Measurements from ENCODE around the gene KLHL41.
"Not testable (repeated sequence)": the region's sequence is repeated elsewhere in the genome, so short reads cannot be mapped to it uniquely, and the experiment has no call there.

Gene KLHL41

DNA sequence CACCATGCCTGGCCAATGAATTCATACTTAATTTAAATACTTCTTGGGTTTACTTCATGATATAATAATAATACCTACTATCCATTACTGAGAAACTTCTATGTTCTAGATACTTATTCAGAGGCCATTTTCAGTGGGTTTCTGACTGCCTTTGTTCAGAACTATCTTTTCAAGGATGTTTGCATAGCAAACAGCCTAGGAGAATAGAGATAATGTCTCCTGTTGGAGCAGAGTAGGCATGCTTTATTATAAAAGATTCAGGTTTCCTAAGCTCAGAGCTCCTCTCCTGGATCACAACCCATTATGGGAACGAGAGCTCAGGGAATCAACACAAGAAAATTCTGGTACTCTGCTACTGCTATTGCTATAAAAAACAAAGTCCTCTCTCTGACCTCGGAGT is 53.0 kb downstream of the KLHL41 start:
- H3K4me3 ChIP-seq (ENCODE audit: low read length in 2 of 2): no peak overlapping the region
- no peak overlapping the region for H2AFZ ChIP-seq (ENCODE audit: low read length)
- no peak overlapping the region for H2BK15ac ChIP-seq (ENCODE audit: low read length)
- no peak overlapping the region for H3K9ac ChIP-seq (ENCODE audit: low read depth, low read length, poor library complexity)
- no peaks in the 10 kb centered on the region for H3K79me1 ChIP-seq (ENCODE audit: low read depth, low read length)
- no peak for DNase-seq (ENCODE audit: low spot score)
- H4K8ac ChIP-seq (ENCODE audit: low read depth, low read length): no peak overlapping the region
- H4K91ac ChIP-seq (ENCODE audit: low read depth, low read length, poor library complexity): no peak overlapping the region
- H3K14ac ChIP-seq (ENCODE audit: low read length): no peak overlapping the region
- H2BK5ac ChIP-seq (ENCODE audit: low read length): no peak overlapping the region
- WGBS, 2 donors (ENCODE audit: extremely low coverage in 2 of 2, insufficient read length in 2 of 2, insufficient replicate concordance in 1 of 2): no CpG with 5 or more reads among the region's 2 CpGs
- H3K27me3 ChIP-seq (ENCODE audit: control insufficient read depth in 3 of 3, insufficient read depth in 3 of 3, low read depth in 1 of 3, low read length in 3 of 3): no peaks in the 10 kb centered on the region
- no peak overlapping the region for H3K4me2 ChIP-seq (ENCODE audit: insufficient read depth, low read length, poor library complexity, severe bottlenecking)
- no peak overlapping the region for H2BK120ac ChIP-seq (ENCODE audit: low read depth, low read length)
- no peak overlapping the region for H3K18ac ChIP-seq (ENCODE audit: low read length)
- H3K4me1 ChIP-seq (ENCODE audit: control insufficient read depth in 2 of 2, insufficient read depth in 1 of 2, low read depth in 1 of 2, low read length in 2 of 2): no peaks in the 10 kb centered on the region
- H3K23ac ChIP-seq (ENCODE audit: low read depth, low read length, poor library complexity): no peak overlapping the region
- H3K36me3 ChIP-seq (replicated peaks in 1 of 2; ENCODE audit: control insufficient read depth in 2 of 2, insufficient read depth in 2 of 2, low read length in 2 of 2): peaks cover 0 to 17% of the 10 kb centered on the region in 2 donors
- no peak overlapping the region for H3K4ac ChIP-seq (ENCODE audit: low read length)
- H3K27ac ChIP-seq (replicated peaks; ENCODE audit: low read length): no peak overlapping the region
- no peak overlapping the region for H2AK5ac ChIP-seq (ENCODE audit: low read depth, low read length)
- H3K9me3 ChIP-seq (replicated peaks in 1 of 2; ENCODE audit: control insufficient read depth in 2 of 2, insufficient read depth in 1 of 2, low read depth in 1 of 2, low read length in 2 of 2): no peaks in the 10 kb centered on the region
- no peak overlapping the region for H2BK12ac ChIP-seq (ENCODE audit: low read length)

DNA sequence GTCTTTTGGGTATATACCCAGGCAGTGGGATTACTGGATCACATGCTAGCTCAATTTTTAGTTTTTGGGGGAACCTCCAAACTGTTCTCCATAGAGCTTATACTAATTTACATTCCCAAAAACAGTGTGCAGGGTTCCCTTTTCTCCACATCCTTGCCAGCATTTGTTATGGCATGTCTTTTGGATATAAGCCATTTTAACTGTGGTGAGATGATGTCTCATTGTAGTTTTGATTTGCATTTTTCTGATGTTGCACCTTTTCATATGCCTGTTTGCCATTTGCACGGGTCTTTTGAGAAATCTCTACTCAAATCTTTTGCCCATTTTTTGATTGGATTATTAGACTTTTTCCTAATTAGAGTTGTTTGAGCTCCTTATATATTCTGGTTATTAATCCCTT is 56.2 kb downstream of the KLHL41 start:
- Histone ChIP-seq H3K4me2 (ENCODE audit: insufficient read depth, low read length, poor library complexity, severe bottlenecking) (no peak overlapping the region), H4K8ac (ENCODE audit: low read depth, low read length) (no peak overlapping the region), H3K14ac (ENCODE audit: low read length) (no peak overlapping the region), H3K4ac (ENCODE audit: low read length) (no peak overlapping the region), H2AK5ac (ENCODE audit: low read depth, low read length) (no peak overlapping the region), H3K18ac (ENCODE audit: low read length) (no peak overlapping the region), H2BK15ac (ENCODE audit: low read length) (no peak overlapping the region), H2BK5ac (ENCODE audit: low read length) (no peak overlapping the region), H3K9me3 (replicated peaks in 1 of 2; ENCODE audit: control insufficient read depth in 2 of 2, insufficient read depth in 1 of 2, low read depth in 1 of 2, low read length in 2 of 2) (no peaks in the 10 kb centered on the region), H3K27me3 (ENCODE audit: control insufficient read depth in 3 of 3, insufficient read depth in 3 of 3, low read depth in 1 of 3, low read length in 3 of 3) (no peaks in the 10 kb centered on the region), H3K36me3 (replicated peaks in 1 of 2; ENCODE audit: control insufficient read depth in 2 of 2, insufficient read depth in 2 of 2, low read length in 2 of 2) (peaks cover 0 to 8% of the 10 kb centered on the region in 2 donors), H2BK120ac (ENCODE audit: low read depth, low read length) (no peak overlapping the region), H2AFZ (ENCODE audit: low read length) (no peak overlapping the region), H2BK12ac (ENCODE audit: low read length) (no peak overlapping the region), H3K79me1 (ENCODE audit: low read depth, low read length) (no peaks in the 10 kb centered on the region), H3K23ac (ENCODE audit: low read depth, low read length, poor library complexity) (no peak overlapping the region), H4K91ac (ENCODE audit: low read depth, low read length, poor library complexity) (no peak overlapping the region), H3K4me3 (ENCODE audit: low read length in 2 of 2) (no peak overlapping the region), H3K4me1 (ENCODE audit: control insufficient read depth in 2 of 2, insufficient read depth in 1 of 2, low read depth in 1 of 2, low read length in 2 of 2) (no peaks in the 10 kb centered on the region), H3K27ac (replicated peaks; ENCODE audit: low read length) (no peak overlapping the region), H3K9ac (ENCODE audit: low read depth, low read length, poor library complexity) (no peak overlapping the region)
- no CpG with 5 or more reads among the region's 1 CpG for WGBS, 2 donors (ENCODE audit: extremely low coverage in 2 of 2, insufficient read length in 2 of 2, insufficient replicate concordance in 1 of 2)
- DNase-seq (ENCODE audit: low spot score): no peak

DNA sequence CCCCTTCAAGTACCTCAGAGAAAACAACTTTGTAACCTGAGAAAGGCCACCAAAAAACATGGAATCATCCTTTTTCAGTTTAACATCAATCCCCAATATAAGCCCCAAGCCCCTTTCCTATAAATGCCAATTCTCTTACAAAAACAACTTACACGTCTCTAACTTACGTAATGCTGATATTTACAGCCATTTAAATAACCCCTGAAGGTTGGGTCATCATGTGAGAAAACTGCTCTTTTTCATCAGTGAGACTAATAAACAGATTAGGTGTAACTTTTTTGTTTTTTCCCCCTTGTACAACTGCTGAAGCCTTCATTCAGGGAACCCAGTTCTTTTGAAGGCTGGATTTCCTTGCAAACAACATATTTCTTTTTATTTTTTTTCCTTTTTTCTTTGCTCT is 60.4 kb downstream of the KLHL41 start:
- no peak overlapping the region for H2BK15ac ChIP-seq (ENCODE audit: low read length)
- H3K36me3 ChIP-seq (replicated peaks in 1 of 2; ENCODE audit: control insufficient read depth in 2 of 2, insufficient read depth in 2 of 2, low read length in 2 of 2): peaks cover 0 to 4% of the 10 kb centered on the region in 2 donors
- H4K8ac ChIP-seq (ENCODE audit: low read depth, low read length): no peak overlapping the region
- no peak for DNase-seq (ENCODE audit: low spot score)
- H2BK5ac ChIP-seq (ENCODE audit: low read length): no peak overlapping the region
- H2AK5ac ChIP-seq (ENCODE audit: low read depth, low read length): no peak overlapping the region
- H3K4ac ChIP-seq (ENCODE audit: low read length): no peak overlapping the region
- no peak overlapping the region for H2BK120ac ChIP-seq (ENCODE audit: low read depth, low read length)
- WGBS, 2 donors (ENCODE audit: extremely low coverage in 2 of 2, insufficient read length in 2 of 2, insufficient replicate concordance in 1 of 2): 100% methylated on average over 2 of the region's 2 CpGs
- H2AFZ ChIP-seq (ENCODE audit: low read length): no peak overlapping the region
- no peak overlapping the region for H3K18ac ChIP-seq (ENCODE audit: low read length)
- no peak overlapping the region for H3K27ac ChIP-seq (replicated peaks; ENCODE audit: low read length)
- no peak overlapping the region for H2BK12ac ChIP-seq (ENCODE audit: low read length)
- no peak overlapping the region for H4K91ac ChIP-seq (ENCODE audit: low read depth, low read length, poor library complexity)
- no peak overlapping the region for H3K9ac ChIP-seq (ENCODE audit: low read depth, low read length, poor library complexity)
- H3K79me1 ChIP-seq (ENCODE audit: low read depth, low read length): peaks cover 1% of the 10 kb centered on the region
- no peaks in the 10 kb centered on the region for H3K27me3 ChIP-seq (ENCODE audit: control insufficient read depth in 3 of 3, insufficient read depth in 3 of 3, low read depth in 1 of 3, low read length in 3 of 3)
- no peaks in the 10 kb centered on the region for H3K9me3 ChIP-seq (replicated peaks in 1 of 2; ENCODE audit: control insufficient read depth in 2 of 2, insufficient read depth in 1 of 2, low read depth in 1 of 2, low read length in 2 of 2)
- H3K4me3 ChIP-seq (ENCODE audit: low read length in 2 of 2): no peak overlapping the region
- no peak overlapping the region for H3K4me2 ChIP-seq (ENCODE audit: insufficient read depth, low read length, poor library complexity, severe bottlenecking)
- no peak overlapping the region for H3K23ac ChIP-seq (ENCODE audit: low read depth, low read length, poor library complexity)
- peaks cover 0 to 5% of the 10 kb centered on the region in 2 donors for H3K4me1 ChIP-seq (ENCODE audit: control insufficient read depth in 2 of 2, insufficient read depth in 1 of 2, low read depth in 1 of 2, low read length in 2 of 2)
- no peak overlapping the region for H3K14ac ChIP-seq (ENCODE audit: low read length)

DNA sequence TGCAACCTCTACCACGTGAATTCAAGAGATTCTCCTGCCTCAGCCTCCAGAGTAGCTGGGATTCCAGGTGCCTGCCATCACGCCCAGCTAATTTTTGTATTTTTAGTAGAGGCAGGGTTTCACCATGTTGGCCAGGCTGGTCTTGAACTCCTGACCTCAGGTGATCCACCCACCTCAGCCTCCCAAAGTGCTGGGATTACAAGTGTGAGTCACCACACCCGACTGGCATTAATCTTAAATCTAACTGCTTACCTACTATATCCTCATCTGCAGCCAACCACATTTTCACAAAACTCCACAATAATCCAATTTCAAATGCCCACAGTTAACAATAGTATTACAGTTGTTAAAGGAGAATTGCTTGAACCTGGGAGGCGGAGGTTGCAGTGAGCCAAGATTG is 61.2 kb downstream of the KLHL41 start:
- not testable (repeated sequence) for H3K4me1 ChIP-seq (ENCODE audit: control insufficient read depth in 2 of 2, insufficient read depth in 1 of 2, low read depth in 1 of 2, low read length in 2 of 2); DNase-seq (ENCODE audit: low spot score); H2BK120ac ChIP-seq (ENCODE audit: low read depth, low read length); H3K4me3 ChIP-seq (ENCODE audit: low read length in 2 of 2); H3K4ac ChIP-seq (ENCODE audit: low read length); H3K79me1 ChIP-seq (ENCODE audit: low read depth, low read length); H3K14ac ChIP-seq (ENCODE audit: low read length); H3K9ac ChIP-seq (ENCODE audit: low read depth, low read length, poor library complexity); H2BK15ac ChIP-seq (ENCODE audit: low read length); H3K18ac ChIP-seq (ENCODE audit: low read length); H3K4me2 ChIP-seq (ENCODE audit: insufficient read depth, low read length, poor library complexity, severe bottlenecking); H3K27me3 ChIP-seq (ENCODE audit: control insufficient read depth in 3 of 3, insufficient read depth in 3 of 3, low read depth in 1 of 3, low read length in 3 of 3); H3K9me3 ChIP-seq (replicated peaks in 1 of 2; ENCODE audit: control insufficient read depth in 2 of 2, insufficient read depth in 1 of 2, low read depth in 1 of 2, low read length in 2 of 2); H3K36me3 ChIP-seq (replicated peaks in 1 of 2; ENCODE audit: control insufficient read depth in 2 of 2, insufficient read depth in 2 of 2, low read length in 2 of 2); H2BK5ac ChIP-seq (ENCODE audit: low read length); H4K8ac ChIP-seq (ENCODE audit: low read depth, low read length); H2AFZ ChIP-seq (ENCODE audit: low read length); H4K91ac ChIP-seq (ENCODE audit: low read depth, low read length, poor library complexity); H3K27ac ChIP-seq (replicated peaks; ENCODE audit: low read length); H2AK5ac ChIP-seq (ENCODE audit: low read depth, low read length); H2BK12ac ChIP-seq (ENCODE audit: low read length); H3K23ac ChIP-seq (ENCODE audit: low read depth, low read length, poor library complexity)
- no CpG with 5 or more reads among the region's 4 CpGs for WGBS, 2 donors (ENCODE audit: extremely low coverage in 2 of 2, insufficient read length in 2 of 2, insufficient replicate concordance in 1 of 2)
